ENCODE data around the gene SNX15.

DNA sequence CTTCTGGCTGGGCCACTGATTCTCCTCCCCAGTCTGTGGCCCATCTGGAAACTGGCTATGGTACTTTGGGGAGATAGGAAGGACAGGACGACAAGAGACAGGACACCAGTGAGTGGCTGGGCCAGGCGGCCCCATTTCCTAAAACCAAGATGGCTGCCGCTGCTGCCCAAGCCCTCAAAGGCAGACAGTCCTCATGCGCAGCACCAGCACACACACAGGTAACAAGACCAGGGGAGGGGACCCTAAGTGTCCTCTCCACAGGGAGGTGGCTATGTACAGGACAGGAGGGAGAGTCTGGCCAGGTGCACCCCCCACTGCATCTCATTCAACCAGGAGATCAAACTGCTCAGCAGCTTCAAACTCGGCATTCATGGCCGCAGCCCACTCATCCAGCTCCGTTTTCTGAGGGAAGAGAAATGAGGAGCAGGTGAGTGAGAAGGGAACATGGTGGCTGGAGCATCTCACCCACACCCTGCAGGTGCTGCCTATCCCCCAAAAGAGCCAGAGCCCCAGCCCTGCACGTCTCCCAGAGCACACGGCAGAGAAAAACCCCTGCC is 51.6 kb downstream of the SNX15 start:
- TF ChIP-seq, protein P1, sequence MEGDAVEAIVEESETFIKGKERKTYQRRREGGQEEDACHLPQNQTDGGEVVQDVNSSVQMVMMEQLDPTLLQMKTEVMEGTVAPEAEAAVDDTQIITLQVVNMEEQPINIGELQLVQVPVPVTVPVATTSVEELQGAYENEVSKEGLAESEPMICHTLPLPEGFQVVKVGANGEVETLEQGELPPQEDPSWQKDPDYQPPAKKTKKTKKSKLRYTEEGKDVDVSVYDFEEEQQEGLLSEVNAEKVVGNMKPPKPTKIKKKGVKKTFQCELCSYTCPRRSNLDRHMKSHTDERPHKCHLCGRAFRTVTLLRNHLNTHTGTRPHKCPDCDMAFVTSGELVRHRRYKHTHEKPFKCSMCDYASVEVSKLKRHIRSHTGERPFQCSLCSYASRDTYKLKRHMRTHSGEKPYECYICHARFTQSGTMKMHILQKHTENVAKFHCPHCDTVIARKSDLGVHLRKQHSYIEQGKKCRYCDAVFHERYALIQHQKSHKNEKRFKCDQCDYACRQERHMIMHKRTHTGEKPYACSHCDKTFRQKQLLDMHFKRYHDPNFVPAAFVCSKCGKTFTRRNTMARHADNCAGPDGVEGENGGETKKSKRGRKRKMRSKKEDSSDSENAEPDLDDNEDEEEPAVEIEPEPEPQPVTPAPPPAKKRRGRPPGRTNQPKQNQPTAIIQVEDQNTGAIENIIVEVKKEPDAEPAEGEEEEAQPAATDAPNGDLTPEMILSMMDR (IDR thresholded peaks at IDR 0.05; ENCODE audit: insufficient read depth, low read length) = no peak
- TF ChIP-seq, protein P2, sequence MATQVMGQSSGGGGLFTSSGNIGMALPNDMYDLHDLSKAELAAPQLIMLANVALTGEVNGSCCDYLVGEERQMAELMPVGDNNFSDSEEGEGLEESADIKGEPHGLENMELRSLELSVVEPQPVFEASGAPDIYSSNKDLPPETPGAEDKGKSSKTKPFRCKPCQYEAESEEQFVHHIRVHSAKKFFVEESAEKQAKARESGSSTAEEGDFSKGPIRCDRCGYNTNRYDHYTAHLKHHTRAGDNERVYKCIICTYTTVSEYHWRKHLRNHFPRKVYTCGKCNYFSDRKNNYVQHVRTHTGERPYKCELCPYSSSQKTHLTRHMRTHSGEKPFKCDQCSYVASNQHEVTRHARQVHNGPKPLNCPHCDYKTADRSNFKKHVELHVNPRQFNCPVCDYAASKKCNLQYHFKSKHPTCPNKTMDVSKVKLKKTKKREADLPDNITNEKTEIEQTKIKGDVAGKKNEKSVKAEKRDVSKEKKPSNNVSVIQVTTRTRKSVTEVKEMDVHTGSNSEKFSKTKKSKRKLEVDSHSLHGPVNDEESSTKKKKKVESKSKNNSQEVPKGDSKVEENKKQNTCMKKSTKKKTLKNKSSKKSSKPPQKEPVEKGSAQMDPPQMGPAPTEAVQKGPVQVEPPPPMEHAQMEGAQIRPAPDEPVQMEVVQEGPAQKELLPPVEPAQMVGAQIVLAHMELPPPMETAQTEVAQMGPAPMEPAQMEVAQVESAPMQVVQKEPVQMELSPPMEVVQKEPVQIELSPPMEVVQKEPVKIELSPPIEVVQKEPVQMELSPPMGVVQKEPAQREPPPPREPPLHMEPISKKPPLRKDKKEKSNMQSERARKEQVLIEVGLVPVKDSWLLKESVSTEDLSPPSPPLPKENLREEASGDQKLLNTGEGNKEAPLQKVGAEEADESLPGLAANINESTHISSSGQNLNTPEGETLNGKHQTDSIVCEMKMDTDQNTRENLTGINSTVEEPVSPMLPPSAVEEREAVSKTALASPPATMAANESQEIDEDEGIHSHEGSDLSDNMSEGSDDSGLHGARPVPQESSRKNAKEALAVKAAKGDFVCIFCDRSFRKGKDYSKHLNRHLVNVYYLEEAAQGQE (IDR thresholded peaks at IDR 0.05; ENCODE audit: insufficient replicate concordance, low read depth) = no peak
- TF ChIP-seq POLR2AphosphoS5 (IDR thresholded peaks at IDR 0.05; ENCODE audit: low read depth) = no peak
- TF ChIP-seq GABPA (IDR thresholded peaks at IDR 0.05; ENCODE audit: low read depth) = no peak

Data from HL-60 (cell line).